Neuron (in vitro differentiated cells): ENCODE results near the gene TELO2.
"Not testable (repeated sequence)": the region's sequence is repeated elsewhere in the genome, so short reads cannot be mapped to it uniquely, and the experiment has no call there.

ENCODE experiments used
- H2AFZ ChIP-seq: one replicate; pipeline ENCODE4 v1.6.1; 2013; ENCODE audit warnings: low read depth, mild to moderate bottlenecking, inconsistent platforms, low read length, moderate library complexity
- H3K27me3 ChIP-seq: one replicate; pipeline ENCODE4 v1.6.1; 2013; ENCODE audit warnings: low read length; ENCODE audit not compliant: insufficient read depth
- H3K36me3 ChIP-seq: one replicate; pipeline ENCODE4 v1.6.1; 2013; ENCODE audit warnings: low read length; ENCODE audit not compliant: insufficient read depth
- H3K4me1 ChIP-seq: one replicate; pipeline ENCODE4 v1.6.1; 2013; ENCODE audit warnings: low read length; ENCODE audit not compliant: insufficient read depth
- H3K4me3 ChIP-seq: 2 replicates; pipeline ENCODE4 v1.5.1; 2013; ENCODE audit warnings: mild to moderate bottlenecking, low read length, moderate library complexity
- H3K9me3 ChIP-seq: one replicate; pipeline ENCODE4 v1.6.1; 2013; ENCODE audit warnings: low read length

The TELO2 gene

DNA sequence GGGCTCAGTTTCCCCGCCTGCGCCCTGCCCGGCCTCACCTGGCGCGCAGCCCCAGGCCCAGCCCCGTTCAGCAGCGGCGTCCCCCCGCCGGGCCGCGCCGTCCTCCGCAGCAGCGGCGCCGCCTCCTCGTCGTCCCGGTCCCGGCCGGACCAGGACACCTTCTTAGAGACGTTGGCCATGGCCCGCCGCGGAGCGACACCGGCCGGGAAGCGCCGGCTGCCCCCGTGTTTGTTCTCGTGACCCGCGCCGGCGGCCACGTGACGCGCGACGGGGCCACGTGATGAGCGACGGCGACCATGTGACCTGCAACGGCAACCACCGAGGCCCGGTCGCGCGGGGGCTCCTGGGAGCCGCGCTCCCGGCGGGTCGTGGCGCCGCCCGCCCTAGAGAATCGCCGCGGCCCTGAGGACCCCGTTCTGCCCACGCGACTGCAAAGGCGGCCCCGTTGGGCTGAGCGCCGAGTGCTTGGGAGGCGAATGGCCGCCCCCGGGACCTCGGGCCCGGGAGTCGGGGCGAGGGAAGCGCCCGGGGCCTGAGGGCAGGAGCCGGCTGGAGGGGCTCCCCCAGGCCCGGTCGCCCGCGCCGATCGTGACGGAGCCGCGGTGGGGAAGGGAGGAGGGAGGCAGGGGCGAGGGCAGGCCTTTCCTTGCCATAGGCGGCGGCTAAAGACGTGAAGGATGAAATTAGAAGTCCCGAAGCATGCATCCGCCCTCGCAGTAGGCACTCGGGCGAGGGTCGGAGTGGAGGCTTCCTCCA lies 18.2 kb upstream of the TELO2 start, which contains the start of gene CLCN7:
Gene CLCN7 (minus strand): TSS at position 233 of the 756 bp plus-strand sequence. CDS start 54 bp downstream, at position 179.
- Histone ChIP-seq H3K9me3 (no peaks in the 10 kb centered on the region), H2AFZ (peak within 1 kb of the TSS; percentile 95), H3K36me3 (no peaks in the 10 kb centered on the region), H3K27me3 (no peaks in the 10 kb centered on the region), H3K4me3 (peak within 1 kb of the TSS; percentile 89), H3K4me1 (peaks cover 12% of the 10 kb centered on the region)

GRCh38 chr16:1475552-1476114 lies 17.5 kb upstream of the TELO2 start:
- H3K9me3 ChIP-seq: no peaks in the 10 kb centered on the region

GRCh38 chr16:1477033-1477432 lies 16.1 kb upstream of the TELO2 start:
- Histone ChIP-seq H3K27me3 (no peaks in the 10 kb centered on the region), H2AFZ (no peak overlapping the region), H3K4me1 (peaks cover 12% of the 10 kb centered on the region), H3K9me3 (no peaks in the 10 kb centered on the region), H3K36me3 (no peaks in the 10 kb centered on the region), H3K4me3 (no peak overlapping the region)

More at GRCh38 chr16:1475552-1476114, 17.5 kb upstream of the TELO2 start:
- Histone ChIP-seq H2AFZ (peak overlapping the region; percentile 95), H3K4me3 (peak overlapping the region; percentile 89), H3K27me3 (no peaks in the 10 kb centered on the region), H3K36me3 (no peaks in the 10 kb centered on the region), H3K4me1 (peaks cover 12% of the 10 kb centered on the region)

DNA sequence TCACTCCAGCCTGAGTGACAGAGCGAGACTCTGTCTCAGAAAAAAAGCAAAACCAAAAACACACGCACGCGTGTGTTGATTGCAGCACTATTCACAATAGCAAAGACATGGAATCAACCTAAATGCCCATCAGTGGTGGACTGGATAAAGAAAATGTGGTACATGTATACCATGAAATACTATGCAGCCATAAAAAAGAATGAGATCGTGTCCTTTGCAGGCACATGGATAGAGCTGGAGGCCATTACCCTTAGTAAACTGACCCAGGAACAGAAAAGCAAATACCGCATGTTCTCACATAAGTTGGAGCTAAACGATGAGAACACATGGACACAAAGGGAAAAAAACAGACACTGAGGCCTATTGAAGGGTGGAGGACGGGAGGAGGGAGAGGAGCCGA lies 14.2 kb upstream of the TELO2 start:
- H3K27me3 ChIP-seq, H3K36me3 ChIP-seq, H2AFZ ChIP-seq, H3K4me1 ChIP-seq, H3K4me3 ChIP-seq, H3K9me3 ChIP-seq: not testable (repeated sequence)

GRCh38 chr16:1481906-1482835 lies 11.0 kb upstream of the TELO2 start:
- Histone ChIP-seq H3K27me3 (peaks cover 3% of the 10 kb centered on the region), H3K36me3 (no peaks in the 10 kb centered on the region), H2AFZ (no peak overlapping the region), H3K9me3 (no peaks in the 10 kb centered on the region), H3K4me3 (no peak overlapping the region), H3K4me1 (no peaks in the 10 kb centered on the region)

DNA sequence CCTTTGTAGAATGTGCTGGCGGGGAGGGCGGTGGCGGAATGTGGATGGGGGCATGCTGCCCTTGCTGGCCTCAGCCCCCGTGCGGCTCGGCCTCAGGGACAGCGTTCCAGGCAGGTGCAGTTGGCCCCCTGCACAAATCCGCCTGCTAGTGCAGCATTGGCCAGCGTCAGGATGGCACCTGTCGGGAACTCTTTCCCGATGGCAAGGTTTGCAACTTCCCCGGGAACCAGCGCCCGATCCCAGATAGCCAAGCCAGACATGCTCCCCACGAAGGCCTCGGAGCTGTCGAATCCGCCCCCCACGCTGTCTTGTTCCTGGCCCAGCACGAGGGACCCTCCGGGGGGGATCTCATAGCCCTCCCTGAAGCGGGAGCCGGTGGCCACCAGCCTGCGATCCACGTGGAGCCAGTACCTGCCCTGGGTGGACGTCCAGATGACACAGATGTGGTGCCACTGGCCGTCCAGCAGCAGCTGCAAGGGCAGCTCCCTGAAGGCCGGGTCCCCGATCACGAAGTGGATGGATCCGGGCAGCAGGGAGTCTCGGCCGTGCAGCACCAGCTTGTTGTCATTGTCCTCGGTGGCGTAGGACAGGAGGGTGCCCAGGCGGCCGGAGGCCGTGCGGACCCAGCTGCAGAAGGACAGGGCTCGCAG lies 7.2 kb upstream of the TELO2 start:
- no peak overlapping the region for H2AFZ ChIP-seq
- H3K9me3 ChIP-seq: no peaks in the 10 kb centered on the region
- H3K36me3 ChIP-seq: no peaks in the 10 kb centered on the region
- H3K4me1 ChIP-seq: no peaks in the 10 kb centered on the region
- peaks cover 3% of the 10 kb centered on the region for H3K27me3 ChIP-seq
- no peak overlapping the region for H3K4me3 ChIP-seq

- Histone ChIP-seq H3K4me1 (no peaks in the 10 kb centered on the region), H3K27me3 (peaks cover 3% of the 10 kb centered on the region), H3K9me3 (no peaks in the 10 kb centered on the region), H2AFZ (no peak overlapping the region), H3K4me3 (no peak overlapping the region), H3K36me3 (no peaks in the 10 kb centered on the region)
Observed at GRCh38 chr16:1486551-1487390, 6.4 kb upstream of the TELO2 start.

GRCh38 chr16:1487395-1488053 lies 5.6 kb upstream of the TELO2 start:
- H3K9me3 ChIP-seq: no peaks in the 10 kb centered on the region

GRCh38 chr16:1488054-1488601 lies 5.0 kb upstream of the TELO2 start:
- Histone ChIP-seq H3K27me3 (no peaks in the 10 kb centered on the region), H2AFZ (no peak overlapping the region), H3K4me3 (no peak overlapping the region), H3K4me1 (peaks cover 6% of the 10 kb centered on the region), H3K36me3 (no peaks in the 10 kb centered on the region), H3K9me3 (no peaks in the 10 kb centered on the region)

More at GRCh38 chr16:1487395-1488053, 5.6 kb upstream of the TELO2 start:
- no peaks in the 10 kb centered on the region for H3K36me3 ChIP-seq
- H3K27me3 ChIP-seq: peaks cover under 1% of the 10 kb centered on the region
- H3K4me1 ChIP-seq: peaks cover 2% of the 10 kb centered on the region
- H3K4me3 ChIP-seq: no peak overlapping the region
- H2AFZ ChIP-seq: no peak overlapping the region

GRCh38 chr16:1488619-1489018 lies 4.5 kb upstream of the TELO2 start, which contains the start of gene PTX4:
Gene PTX4 (minus strand): TSS chr16:1488944. CDS start chr16:1488909, 35 bp downstream.
- Histone ChIP-seq H2AFZ (no peak within 1 kb of the TSS), H3K4me1 (peaks cover 6% of the 10 kb centered on the region), H3K4me3 (no peak within 1 kb of the TSS), H3K36me3 (no peaks in the 10 kb centered on the region), H3K27me3 (no peaks in the 10 kb centered on the region), H3K9me3 (no peaks in the 10 kb centered on the region)

DNA sequence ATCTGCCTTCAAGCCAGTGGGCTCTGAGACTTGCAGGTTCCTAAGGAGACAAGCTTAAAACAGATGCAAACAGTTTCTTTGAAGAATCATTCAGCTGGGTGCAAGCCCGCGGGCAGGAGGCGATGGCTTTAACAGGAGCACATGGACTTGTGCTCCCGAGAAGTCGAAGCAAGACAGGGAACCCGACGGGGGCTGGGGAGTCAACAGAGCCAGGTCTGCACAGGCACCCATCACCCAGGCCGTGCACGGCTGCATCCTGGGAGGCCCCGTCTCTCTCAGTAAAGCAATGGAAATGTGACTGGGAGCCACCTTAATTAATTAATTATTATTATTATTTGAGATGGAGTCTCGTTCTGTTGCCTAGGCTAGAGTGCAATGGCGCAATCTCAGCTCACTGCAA lies 4.1 kb upstream of the TELO2 start:
- Histone ChIP-seq H3K4me1 (peaks cover 7% of the 10 kb centered on the region), H3K4me3 (no peak overlapping the region), H3K9me3 (no peaks in the 10 kb centered on the region), H2AFZ (no peak overlapping the region), H3K36me3 (no peaks in the 10 kb centered on the region), H3K27me3 (no peaks in the 10 kb centered on the region)
